ENCODE results near the gene GPC1.
A peak's percentile ranks its signal among the peaks of the same experiment; 100 is the strongest.
"Not testable (repeated sequence)": the region's sequence is repeated elsewhere in the genome, so short reads cannot be mapped to it uniquely, and the experiment has no call there.

Gene GPC1

DNA sequence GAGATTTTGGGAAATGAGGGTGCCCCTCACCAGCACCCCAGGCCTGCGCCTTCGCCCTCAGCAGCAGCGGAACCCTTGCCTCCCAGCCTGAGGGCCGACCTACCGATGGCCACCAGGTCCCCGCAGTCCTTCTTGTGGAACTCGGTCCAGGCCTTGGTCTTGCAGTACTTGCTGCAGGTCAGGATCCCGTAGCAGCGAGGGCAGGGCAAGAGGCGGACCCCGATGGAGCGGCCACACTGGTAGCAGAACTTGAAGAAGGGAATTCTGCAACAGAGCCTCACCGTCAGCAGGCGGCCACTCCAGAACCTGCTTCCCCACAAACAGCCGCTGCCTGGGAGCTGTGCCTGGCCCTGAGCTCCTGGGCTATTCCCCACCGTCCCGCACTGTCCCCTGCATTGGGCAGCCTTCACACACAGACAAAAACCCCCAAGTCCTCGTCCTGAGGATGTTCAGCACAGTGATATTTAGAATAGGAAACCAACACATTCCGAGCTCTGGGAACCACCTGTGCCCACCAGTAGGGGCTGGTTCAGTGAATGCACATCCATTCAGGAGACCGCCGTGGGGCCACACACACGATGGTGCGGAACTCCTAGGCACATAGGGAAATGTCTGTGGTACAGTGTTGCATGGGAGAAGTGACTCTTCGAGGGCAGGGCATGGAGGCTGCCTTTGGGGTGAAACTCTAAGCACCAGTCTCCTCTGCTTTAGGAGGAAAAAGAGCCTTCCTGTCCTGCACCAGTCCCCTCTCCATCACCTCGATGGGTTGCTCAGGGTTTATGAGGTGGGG lies 45.6 kb downstream of the GPC1 start:
- peaks cover 48% of the 10 kb centered on the region for H3K36me3 Mint-ChIP-seq
- H3K4me3 Mint-ChIP-seq = no peak overlapping the region
- no peaks in the 10 kb centered on the region for H3K27me3 Mint-ChIP-seq
- H3K4me1 Mint-ChIP-seq = no peaks in the 10 kb centered on the region
- peak; percentile 16 for ATAC-seq
- peaks cover 4% of the 10 kb centered on the region for H3K9me3 Mint-ChIP-seq
- H3K27ac Mint-ChIP-seq = no peak overlapping the region

DNA sequence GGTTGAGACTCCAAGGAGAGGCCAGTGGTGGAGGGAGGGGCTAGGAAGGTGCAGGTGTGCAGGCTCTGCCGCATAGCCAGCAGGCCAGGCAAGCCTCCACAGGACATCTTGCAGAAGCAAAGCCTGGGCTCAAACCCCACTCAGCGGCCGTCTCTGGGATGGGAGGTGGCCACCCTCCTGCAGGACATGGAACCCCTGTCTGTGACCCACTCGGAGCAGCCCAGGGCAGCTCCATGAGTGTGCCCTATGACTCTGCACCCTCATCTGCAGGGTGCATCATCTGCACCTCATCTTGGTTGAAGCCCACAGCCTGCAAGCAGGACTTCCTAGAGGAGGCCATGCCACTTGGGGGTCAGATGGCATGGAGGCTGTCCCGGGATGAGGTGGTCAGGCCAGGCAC lies 46.3 kb downstream of the GPC1 start:
- ATAC-seq = no peak
- Mint-ChIP-seq H3K27ac (no peak overlapping the region), H3K4me3 (no peak overlapping the region), H3K9me3 (peaks cover 4% of the 10 kb centered on the region), H3K27me3 (no peaks in the 10 kb centered on the region), H3K4me1 (no peaks in the 10 kb centered on the region), H3K36me3 (peaks cover 43% of the 10 kb centered on the region)

DNA sequence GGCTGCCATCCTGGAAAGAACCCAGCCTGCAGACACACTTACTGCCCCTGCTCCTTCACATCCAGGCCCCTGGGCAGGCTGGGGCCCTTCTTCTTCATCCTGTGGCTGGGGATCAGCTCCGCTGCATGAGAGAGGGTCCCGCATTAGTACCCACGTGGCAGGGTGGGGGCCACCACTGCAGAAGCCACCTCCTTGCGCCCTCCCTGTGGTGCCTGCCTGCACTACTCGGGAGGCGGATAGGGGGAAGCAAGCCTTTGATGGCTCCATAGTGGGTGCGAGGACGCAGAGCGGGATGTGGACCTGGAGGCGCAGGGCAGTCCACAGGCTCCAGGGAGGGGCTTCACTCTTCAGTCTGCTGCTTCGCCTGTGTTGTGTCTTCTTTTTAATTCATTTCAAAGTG lies 46.7 kb downstream of the GPC1 start:
- no peaks in the 10 kb centered on the region for H3K27me3 Mint-ChIP-seq
- no peak overlapping the region for H3K4me3 Mint-ChIP-seq
- peaks cover 8% of the 10 kb centered on the region for H3K9me3 Mint-ChIP-seq
- H3K4me1 Mint-ChIP-seq = no peaks in the 10 kb centered on the region
- H3K27ac Mint-ChIP-seq = no peak overlapping the region
- H3K36me3 Mint-ChIP-seq = peaks cover 47% of the 10 kb centered on the region
- no peak for ATAC-seq

DNA sequence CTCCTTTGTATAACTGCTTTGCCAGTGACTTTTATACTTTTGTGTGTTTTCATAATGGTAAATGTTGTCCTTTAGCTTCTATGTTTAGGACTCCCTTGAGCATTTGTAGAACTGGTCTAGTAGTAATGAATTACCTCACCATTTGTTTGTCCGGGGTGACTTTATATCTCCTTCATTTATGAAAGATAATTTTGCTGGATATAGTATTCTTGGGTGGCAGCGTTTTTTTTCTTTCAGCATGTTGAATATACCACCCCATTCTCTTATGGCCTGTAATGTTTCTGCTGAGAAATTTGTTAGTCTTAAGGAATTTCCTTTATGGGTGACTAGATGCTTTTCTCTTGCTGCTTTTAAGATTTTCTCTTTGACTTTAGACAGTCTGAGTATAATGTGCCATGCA lies 56.0 kb downstream of the GPC1 start:
- Mint-ChIP-seq H3K9me3 (peaks cover 44% of the 10 kb centered on the region), H3K4me1 (no peaks in the 10 kb centered on the region), H3K36me3 (peaks cover 66% of the 10 kb centered on the region), H3K27me3 (no peaks in the 10 kb centered on the region), H3K27ac (no peak overlapping the region), H3K4me3 (no peak overlapping the region)
- no peak for ATAC-seq

DNA sequence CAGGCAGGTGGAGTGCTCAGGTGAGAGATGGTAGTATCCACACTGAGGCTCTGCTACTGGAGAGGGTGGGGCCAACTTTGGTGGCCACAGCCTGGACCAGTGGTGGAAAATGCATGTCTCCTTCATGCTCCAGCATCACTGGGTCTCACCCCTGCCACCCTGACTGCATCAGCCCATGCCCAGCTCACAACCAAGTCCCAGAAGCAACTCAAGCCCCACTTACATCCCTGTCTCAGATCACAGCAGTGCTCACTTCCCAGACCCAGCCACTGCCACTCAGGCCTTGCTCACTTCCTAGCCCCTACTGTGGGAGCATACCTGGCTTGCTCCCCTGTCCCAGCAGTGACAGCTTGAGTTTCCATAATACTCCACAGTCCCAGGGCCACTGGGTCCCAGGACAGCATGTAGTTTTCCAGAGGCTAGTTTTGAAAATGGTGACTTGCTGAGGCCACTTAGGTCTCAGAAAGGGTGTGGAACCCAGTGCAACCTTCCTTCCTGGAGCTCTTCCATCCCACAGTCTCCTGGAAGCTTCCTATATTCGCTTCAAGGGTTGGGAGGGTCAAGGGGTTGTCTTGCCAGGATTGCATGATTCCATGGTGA lies 58.8 kb downstream of the GPC1 start:
- no peaks in the 10 kb centered on the region for H3K4me1 Mint-ChIP-seq
- H3K27me3 Mint-ChIP-seq = no peaks in the 10 kb centered on the region
- H3K9me3 Mint-ChIP-seq = peaks cover 32% of the 10 kb centered on the region
- no peak for ATAC-seq
- no peak overlapping the region for H3K4me3 Mint-ChIP-seq
- no peak overlapping the region for H3K27ac Mint-ChIP-seq
- H3K36me3 Mint-ChIP-seq = peaks cover 78% of the 10 kb centered on the region

DNA sequence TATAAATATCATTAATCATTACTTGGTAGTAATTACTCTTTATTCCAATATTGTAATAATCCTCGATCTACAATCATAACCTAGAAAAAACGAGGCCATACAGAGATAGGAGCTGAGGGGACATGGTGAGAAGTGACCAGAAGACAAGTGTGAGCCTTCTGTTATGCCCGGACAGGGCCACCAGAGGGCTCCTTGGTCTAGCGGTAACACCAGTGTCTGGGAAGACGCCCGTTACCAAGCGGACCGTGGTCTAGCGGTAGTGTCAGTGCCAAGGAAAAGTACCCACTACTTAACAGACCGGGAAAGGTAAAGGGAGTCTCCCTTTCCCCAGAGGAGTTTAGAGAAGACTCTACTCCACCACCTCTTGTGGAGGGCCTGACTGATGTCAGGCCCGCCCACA lies 59.5 kb downstream of the GPC1 start:
- H3K4me3 Mint-ChIP-seq = not testable (repeated sequence)

DNA sequence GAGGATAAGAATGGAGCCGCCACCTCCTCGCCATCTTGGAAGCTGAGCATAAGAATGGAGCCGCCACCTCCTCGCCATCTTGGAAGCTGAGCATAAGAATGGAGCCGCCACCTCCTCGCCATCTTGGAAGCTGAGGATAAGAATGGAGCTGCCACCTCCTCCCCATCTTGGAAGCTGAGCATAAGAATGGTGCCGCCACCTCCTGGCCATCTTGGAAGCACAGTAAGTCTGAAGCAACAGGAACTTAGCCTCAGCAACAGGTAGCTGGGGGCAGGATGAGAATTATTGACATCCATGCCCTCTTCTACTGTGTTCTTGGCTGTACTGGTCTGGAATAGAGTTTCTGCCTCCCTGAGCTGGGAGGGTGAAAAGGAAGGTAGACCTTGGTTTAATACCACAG lies 61.6 kb downstream of the GPC1 start:
- Mint-ChIP-seq H3K9me3 (peaks cover 19% of the 10 kb centered on the region), H3K36me3 (peaks cover 88% of the 10 kb centered on the region)
- not testable (repeated sequence) for H3K27me3 Mint-ChIP-seq, H3K27ac Mint-ChIP-seq, H3K4me3 Mint-ChIP-seq, H3K4me1 Mint-ChIP-seq, ATAC-seq

More for the DNA sequence above, 59.5 kb downstream of the GPC1 start:
- not testable (repeated sequence) for H3K4me1 Mint-ChIP-seq, H3K27me3 Mint-ChIP-seq, ATAC-seq
- peaks cover 29% of the 10 kb centered on the region for H3K9me3 Mint-ChIP-seq
- peaks cover 83% of the 10 kb centered on the region for H3K36me3 Mint-ChIP-seq
- H3K27ac Mint-ChIP-seq = peak overlapping the region; percentile 13

DNA sequence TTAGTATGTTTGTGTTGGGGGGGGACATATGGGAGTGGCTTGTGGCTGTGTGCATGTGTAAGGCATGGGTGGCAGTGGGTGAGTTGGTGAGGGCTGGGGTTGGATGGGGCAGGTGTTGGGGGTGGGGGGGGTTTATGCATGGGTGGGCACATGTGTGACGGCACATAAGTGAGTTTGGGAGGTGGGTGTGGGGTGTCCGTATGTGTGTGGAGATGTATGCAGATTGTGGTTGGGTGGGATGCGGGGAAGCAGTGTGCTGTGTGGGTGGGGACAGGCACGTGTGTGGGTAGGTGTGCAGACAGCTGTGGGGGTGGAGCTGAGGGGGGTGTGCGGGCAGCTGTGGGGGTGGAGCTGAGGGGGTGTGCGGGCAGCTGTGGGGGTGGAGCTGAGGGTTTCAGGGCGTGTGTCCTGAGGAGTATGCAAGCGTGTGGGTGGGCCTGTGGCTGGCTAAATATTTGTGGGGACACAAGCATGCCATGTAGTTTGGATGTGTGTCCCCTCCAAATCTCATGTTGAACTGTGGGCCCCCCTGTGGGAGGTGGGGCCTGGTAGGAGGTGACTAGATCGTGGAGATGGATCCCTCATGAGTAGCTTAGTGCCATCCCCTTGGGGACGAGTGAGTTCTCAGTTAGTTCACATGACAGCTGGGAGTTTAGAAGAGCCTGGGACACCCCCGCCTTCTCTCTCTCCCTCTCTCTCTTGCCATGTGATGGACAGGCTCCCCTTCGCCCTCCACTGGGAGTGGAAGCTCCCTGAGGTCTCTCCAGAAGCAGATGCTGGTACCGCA lies 62.9 kb downstream of the GPC1 start:
- Mint-ChIP-seq H3K36me3 (peaks cover 87% of the 10 kb centered on the region), H3K27me3 (no peaks in the 10 kb centered on the region), H3K4me3 (no peak overlapping the region), H3K27ac (no peak overlapping the region), H3K4me1 (no peaks in the 10 kb centered on the region), H3K9me3 (peaks cover 14% of the 10 kb centered on the region)
- ATAC-seq = no peak

DNA sequence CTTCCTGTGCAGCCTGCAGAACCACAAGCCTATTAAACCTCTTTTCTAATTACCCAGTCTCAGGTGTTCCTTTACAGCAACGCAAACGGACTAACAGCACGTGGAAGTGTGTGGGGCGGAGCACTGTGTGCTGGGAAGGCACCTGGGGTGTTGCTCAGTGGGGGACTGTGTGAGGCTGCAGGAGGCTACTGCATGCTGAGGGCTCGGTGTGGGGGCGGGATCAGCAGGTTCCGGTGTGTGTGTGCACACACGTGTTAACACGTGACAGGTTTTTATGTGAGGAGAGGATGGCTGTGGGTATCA lies 63.4 kb downstream of the GPC1 start:
- Mint-ChIP-seq H3K4me3 (no peak overlapping the region), H3K9me3 (peaks cover 12% of the 10 kb centered on the region), H3K27me3 (no peaks in the 10 kb centered on the region), H3K36me3 (peaks cover 87% of the 10 kb centered on the region), H3K27ac (no peak overlapping the region), H3K4me1 (no peaks in the 10 kb centered on the region)
- ATAC-seq = no peak

DNA sequence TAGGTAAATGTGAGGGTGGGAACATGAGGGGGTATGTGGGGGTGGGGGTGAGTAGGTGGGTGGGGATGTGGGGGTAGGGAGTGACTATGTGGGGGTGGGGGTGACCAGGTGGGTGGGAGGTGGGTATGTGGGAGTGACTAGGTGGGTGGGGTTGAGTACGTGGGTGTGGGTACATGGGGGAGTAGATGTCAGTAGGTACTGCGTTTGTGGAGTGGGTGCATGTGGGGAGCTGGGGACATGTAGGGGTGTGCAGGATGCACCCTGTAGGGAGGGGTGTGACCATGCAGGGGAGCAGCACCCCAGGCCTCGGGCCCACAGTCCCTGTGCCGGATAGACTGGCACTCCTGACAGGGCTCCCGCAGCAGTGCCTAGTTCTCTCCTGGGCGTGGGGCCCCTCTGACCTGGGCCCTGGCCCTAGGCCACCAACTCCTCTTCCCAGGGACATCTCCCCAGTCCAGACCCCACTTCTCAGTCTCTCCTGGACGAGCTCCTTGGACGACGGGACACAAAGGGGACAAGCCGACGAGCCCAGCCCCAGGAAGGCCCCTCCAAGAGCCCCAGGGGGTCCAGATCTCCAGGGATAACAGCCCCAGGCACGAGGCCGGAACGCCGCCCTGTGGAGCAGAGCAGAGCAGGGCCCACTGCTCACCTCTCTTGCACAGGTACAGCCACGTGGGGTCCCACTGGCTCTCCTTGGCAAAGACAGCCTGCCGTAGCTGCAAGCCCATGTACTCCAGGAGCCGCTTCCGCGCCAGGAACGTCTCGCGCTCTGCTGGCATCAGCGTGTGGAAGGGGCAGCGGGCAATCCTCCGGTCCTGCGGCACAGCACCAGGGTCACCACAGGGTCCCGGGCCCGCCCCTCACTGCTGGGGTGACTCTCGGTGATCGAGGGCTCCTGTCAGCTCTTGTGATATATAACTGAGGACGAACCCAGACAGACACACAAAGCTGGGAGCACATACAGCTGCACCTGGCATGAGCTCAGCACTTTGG lies 64.1 kb downstream of the GPC1 start:
- H3K9me3 Mint-ChIP-seq = peaks cover 10% of the 10 kb centered on the region
- ATAC-seq = peak; percentile 36

DNA sequence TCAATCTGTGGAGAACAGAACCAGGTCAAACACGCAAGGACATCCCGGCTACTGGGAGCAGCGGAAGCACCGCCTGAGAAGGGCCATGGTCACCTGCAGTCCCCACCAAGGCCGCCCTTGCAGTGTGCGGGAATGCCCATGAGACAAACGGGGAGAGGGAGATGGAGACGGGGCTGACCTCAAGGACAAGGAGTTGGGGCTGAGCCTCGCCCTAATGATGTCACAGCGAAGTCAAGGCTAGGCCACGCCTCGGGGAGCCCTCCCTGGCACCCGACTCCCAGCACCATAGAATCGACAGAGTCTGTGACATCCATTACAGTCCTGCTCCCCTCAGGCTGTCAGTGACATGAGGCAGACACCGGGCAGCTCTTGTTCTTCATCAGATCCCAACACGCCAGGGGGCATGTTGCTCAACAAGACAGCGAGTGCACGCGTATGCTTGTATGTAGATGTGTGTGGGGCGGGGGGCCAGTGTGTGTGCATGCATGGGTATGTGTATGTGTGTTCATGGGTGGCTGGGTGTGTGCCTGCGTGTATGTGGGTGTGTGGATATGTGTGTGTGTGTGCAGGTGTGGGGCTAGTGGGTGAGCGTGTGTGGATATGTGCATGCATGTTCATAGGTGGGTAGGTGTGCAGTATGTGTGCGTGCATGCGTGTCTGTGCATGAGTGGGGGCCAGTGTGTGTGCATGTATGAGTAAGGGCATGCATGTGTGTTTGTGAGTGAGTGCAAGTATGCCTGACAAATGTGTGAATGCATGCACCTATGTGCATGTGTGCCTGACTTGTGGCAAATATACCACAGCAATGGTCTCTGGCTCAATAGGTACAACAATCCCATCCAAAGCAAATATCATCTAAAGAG lies 65.3 kb downstream of the GPC1 start:
- no peaks in the 10 kb centered on the region for H3K4me1 Mint-ChIP-seq
- H3K4me3 Mint-ChIP-seq = no peak overlapping the region
- no peaks in the 10 kb centered on the region for H3K27me3 Mint-ChIP-seq
- peaks cover 5% of the 10 kb centered on the region for H3K9me3 Mint-ChIP-seq
- peaks cover 86% of the 10 kb centered on the region for H3K36me3 Mint-ChIP-seq
- H3K27ac Mint-ChIP-seq = no peak overlapping the region
- no peak for ATAC-seq

More for the DNA sequence above, 64.1 kb downstream of the GPC1 start:
- H3K4me1 Mint-ChIP-seq = no peaks in the 10 kb centered on the region
- no peak overlapping the region for H3K4me3 Mint-ChIP-seq
- H3K27me3 Mint-ChIP-seq = no peaks in the 10 kb centered on the region
- H3K36me3 Mint-ChIP-seq = peaks cover 84% of the 10 kb centered on the region
- no peak overlapping the region for H3K27ac Mint-ChIP-seq

DNA sequence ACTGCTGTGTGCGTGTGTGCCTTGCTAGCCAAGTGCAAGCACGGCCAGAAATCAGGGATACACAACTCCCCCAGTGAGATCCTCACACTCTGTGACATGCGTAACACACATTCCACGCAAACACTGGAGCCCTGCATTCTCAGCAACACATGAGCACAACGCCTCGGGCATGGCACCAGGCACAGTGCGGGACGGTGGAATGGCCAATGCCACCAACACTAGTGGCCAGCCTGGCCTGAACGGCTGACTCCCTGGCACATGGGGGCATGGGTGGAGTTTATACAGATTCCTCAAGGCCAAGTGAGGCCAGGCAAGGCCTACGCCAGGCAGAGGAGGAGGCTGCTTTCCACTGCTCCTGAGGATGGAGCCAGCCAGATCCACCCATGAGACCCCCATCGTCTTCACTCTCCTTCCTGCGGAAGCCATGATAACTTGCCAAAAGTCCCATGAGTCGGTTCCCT lies 66.1 kb downstream of the GPC1 start:
- H3K4me3 Mint-ChIP-seq = no peak overlapping the region

DNA sequence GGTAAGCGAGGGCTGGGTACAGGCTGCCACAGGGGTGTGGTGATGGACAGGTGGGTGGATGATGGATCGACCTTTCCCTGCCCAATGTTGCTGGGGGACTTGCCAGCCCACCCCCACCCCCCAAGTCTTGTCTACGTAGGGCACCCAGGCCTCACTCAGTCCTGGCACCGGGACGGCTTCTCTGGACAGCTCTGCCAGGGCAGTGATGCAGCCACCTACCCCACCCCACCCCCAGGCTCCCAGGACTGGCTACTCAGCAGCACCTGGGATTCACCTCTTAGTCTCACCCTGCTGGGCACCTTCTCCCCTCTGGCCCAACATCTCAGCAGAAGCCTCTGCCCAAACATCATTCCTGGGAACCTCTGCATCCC lies 66.6 kb downstream of the GPC1 start:
- Mint-ChIP-seq H3K27ac (no peak overlapping the region), H3K36me3 (peaks cover 73% of the 10 kb centered on the region), H3K27me3 (no peaks in the 10 kb centered on the region), H3K4me3 (no peak overlapping the region), H3K9me3 (no peaks in the 10 kb centered on the region), H3K4me1 (no peaks in the 10 kb centered on the region)
- ATAC-seq = no peak

More for the DNA sequence above, 66.1 kb downstream of the GPC1 start:
- Mint-ChIP-seq H3K4me1 (no peaks in the 10 kb centered on the region), H3K9me3 (no peaks in the 10 kb centered on the region), H3K27me3 (no peaks in the 10 kb centered on the region), H3K27ac (no peak overlapping the region), H3K36me3 (peaks cover 78% of the 10 kb centered on the region)
- no peak for ATAC-seq

Data from stimulated activated memory B cell treated with anti-CD40 and anti-IgM and Interleukin-4, amounts not matched to agents 10 μg/mL and 1 μg/mL and 100 μg/mL, for 72 hours (primary cell).